NOMO-1 (cell line): Measurements from ENCODE around the gene CWC27.
A peak's percentile ranks its signal among the peaks of the same experiment; 100 is the strongest.

Source experiments
- DNase-seq, 2 experiments: peaks; one replicate each; lab custom pipeline; 2025; ENCODE audit not compliant: unreplicated experiment in 2 of 2; lab: John Stamatoyannopoulos, UW

The CWC27 gene

GRCh38 chr5:64971990-64972389, 203.3 kb downstream of the CWC27 start:
- no peak for DNase-seq

GRCh38 chr5:64972591-64972990, 203.9 kb downstream of the CWC27 start:
- no peak for DNase-seq

GRCh38 chr5:64973215-64973614, 204.5 kb downstream of the CWC27 start:
- DNase-seq = no peak

- no peak for DNase-seq
Observed at GRCh38 chr5:64977779-64978178, 209.0 kb downstream of the CWC27 start.

GRCh38 chr5:64978546-64978945, 209.8 kb downstream of the CWC27 start:
- DNase-seq = no peak

GRCh38 chr5:64979531-64979930, 210.8 kb downstream of the CWC27 start:
- no peak for DNase-seq

- no peak for DNase-seq
Observed at GRCh38 chr5:64980176-64980575, 211.4 kb downstream of the CWC27 start.

GRCh38 chr5:64987768-64988167, 219.0 kb downstream of the CWC27 start:
- no peak for DNase-seq

GRCh38 chr5:65009207-65009606, 240.5 kb downstream of the CWC27 start:
- no peak for DNase-seq

GRCh38 chr5:65010841-65011240, 242.1 kb downstream of the CWC27 start:
- no peak for DNase-seq

GRCh38 chr5:65012301-65012892, 243.7 kb downstream of the CWC27 start:
- no peak for DNase-seq

- no peak for DNase-seq
Observed at GRCh38 chr5:65013166-65013565, 244.4 kb downstream of the CWC27 start.

GRCh38 chr5:65014769-65015168, 246.0 kb downstream of the CWC27 start:
- DNase-seq = no peak

- DNase-seq = no peak
Observed at GRCh38 chr5:65015767-65016166, 247.0 kb downstream of the CWC27 start.

- DNase-seq = no peak
Observed at GRCh38 chr5:65017636-65018035, 248.9 kb downstream of the CWC27 start.

GRCh38 chr5:65018763-65019162, 250.0 kb downstream of the CWC27 start:
- DNase-seq = no peak

- DNase-seq = no peak
Observed at GRCh38 chr5:65020492-65020891, 251.8 kb downstream of the CWC27 start.

GRCh38 chr5:65021527-65022226, 252.9 kb downstream of the CWC27 start:
- DNase-seq = peak in 1 of 2 experiments; percentile 81

GRCh38 chr5:65022932-65023331, 254.2 kb downstream of the CWC27 start:
- DNase-seq = no peak

- DNase-seq = no peak
Observed at GRCh38 chr5:65024681-65025080, 256.0 kb downstream of the CWC27 start.

- DNase-seq = no peak
Observed at GRCh38 chr5:65026816-65027548, 258.3 kb downstream of the CWC27 start.

- DNase-seq = no peak
Observed at GRCh38 chr5:65029178-65029577, 260.4 kb downstream of the CWC27 start.
